Spleen (tissue), 11 donors: Measurements from ENCODE around the gene ABLIM2. TPM values are rescaled to one million over a fixed set of nuclear protein-coding genes. Genes with fewer than 3 reads are reported as not detected.

Experiments
- DNase-seq: peaks from one replicate; pipeline ENCODE4 v3.0.0-alpha.2; 2020
- H3K27ac ChIP-seq, 8 donors: fragments of 200-600 bp; sonication (generic) in 7 of 8; 1 replicate in 4 of 8; 2 replicates in 4 of 8; pipeline versions ENCODE4 v1.5.0 to v1.8.0; 2016 to 2021; ENCODE audit warnings: inconsistent platforms in 4 of 8, mild to moderate bottlenecking in 4 of 8, moderate library complexity in 1 of 8
- H3K27me3 ChIP-seq, 7 donors: fragments of 200-600 bp; sonication (generic) in 6 of 7; replicated peaks in 1 of 7; 1 replicate in 4 of 7; 2 replicates in 3 of 7; pipeline versions ENCODE4 v1.5.0 to v1.8.0; 2016 to 2021; ENCODE audit warnings: inconsistent platforms in 3 of 7, mild to moderate bottlenecking in 1 of 7
- H3K36me3 ChIP-seq, 6 donors: fragments of 200-600 bp; sonication (generic) in 5 of 6; 1 replicate in 4 of 6; 2 replicates in 2 of 6; pipeline versions ENCODE4 v1.5.0 to v1.8.0; 2016 to 2021; ENCODE audit warnings: inconsistent platforms in 2 of 6
- H3K4me1 ChIP-seq, 6 donors: fragments of 200-600 bp; sonication (generic) in 5 of 6; 1 replicate in 3 of 6; 2 replicates in 3 of 6; pipeline versions ENCODE4 v1.5.0 to v1.8.0; 2016 to 2021; ENCODE audit warnings: inconsistent platforms in 3 of 6
- H3K4me3 ChIP-seq, 8 donors: fragments of 200-600 bp; sonication (generic) in 7 of 8; 1 replicate in 4 of 8; 2 replicates in 4 of 8; pipeline versions ENCODE4 v1.5.0 to v1.8.0; 2016 to 2021; ENCODE audit warnings: inconsistent platforms in 4 of 8, mild to moderate bottlenecking in 4 of 8, moderate library complexity in 2 of 8
- H3K9me3 ChIP-seq, 8 donors: fragments of 200-600 bp; sonication (generic) in 7 of 8; 1 replicate in 4 of 8; 2 replicates in 4 of 8; pipeline versions ENCODE4 v1.5.0 to v1.8.0; 2016 to 2021; ENCODE audit warnings: inconsistent platforms in 4 of 8
- CTCF ChIP-seq, 11 experiments: fragments of 200-600 bp in 7 of 11; fragments of 450-650 bp in 4 of 11; sonication (generic) in 4 of 11; IDR thresholded peaks in 8 of 11; conservative IDR thresholded peaks in 3 of 11; 1 replicate in 7 of 11; 2 replicates in 4 of 11; pipeline versions ENCODE4 v1.4.0 to v1.8.0; 2016 to 2021; ENCODE audit warnings: antibody characterized with exemption in 11 of 11, inconsistent platforms in 4 of 11, mild to moderate bottlenecking in 1 of 11
- POLR2A ChIP-seq, 3 donors: fragments of 450-650 bp; IDR thresholded peaks; one replicate each; pipeline ENCODE4 v1.5.1; 2017; ENCODE audit warnings: antibody characterized with exemption in 3 of 3, mild to moderate bottlenecking in 1 of 3
- POLR2AphosphoS5 ChIP-seq, 3 donors: sonication (generic); formaldehyde crosslinking; IDR thresholded peaks; one replicate each; pipeline ENCODE4 v1.5.1; 2017; ENCODE audit warnings: antibody characterized with exemption in 3 of 3
- WGBS, 5 donors: extraction: QIAGEN DNeasy Blood & Tissue Kit in 3 of 5; methylation state at CpG; one replicate each; pipeline versions ENCODE4 v1.1.5 to v1.1.7; 2013 to 2018; 5-methylcytosine and 5-hydroxymethylcytosine counted together
- intact Hi-C: fragments of 100-400 bp; cut with DNase I; formaldehyde crosslinking; loops from one replicate; pipeline ENCODE4 v1.15.0; 2023; ENCODE audit warnings: low total_unique reads
- polyA plus RNA-seq, 3 donors: library from polyadenylated mRNA; stranded (reverse); fragments of 200-250 nt; gene quantifications; one replicate each; pipeline ENCODE4 v1.2.1, GENCODE V29; 2013
- total RNA-seq, 7 donors: library from RNA; depleted of rRNA in 3 of 7; stranded (reverse); fragments of >200 nt in 3 of 7; fragmentation: NEBNext Ultra II Directional in 4 of 7; extraction: Animal tissue kit (Norgen Biotek cat#: 25700) in 4 of 7; gene quantifications; one replicate each; pipeline versions ENCODE4 v1.1.0 to v1.2.1, GENCODE V29; 2016 to 2021
- donor health status: healthy with polysubstance abuse.
- donor health status: DM: no; HTN: no; CAD: no; lungs with moderate emphysema.
- donor health status: DM: no; HTN: no; CAD: no.
- donor health status: Bipolar disorder and iron deficiency.
- donor health status: healthy.
- donor health status: DM: no; HTN: no; CAD: no.
- donor health status: DM: yes; HTN: yes; CAD: no.

The ABLIM2 gene
- total and polyA plus RNA-seq, 10 donors: 11.8 to 127 (median 62.8) TPM

DNA sequence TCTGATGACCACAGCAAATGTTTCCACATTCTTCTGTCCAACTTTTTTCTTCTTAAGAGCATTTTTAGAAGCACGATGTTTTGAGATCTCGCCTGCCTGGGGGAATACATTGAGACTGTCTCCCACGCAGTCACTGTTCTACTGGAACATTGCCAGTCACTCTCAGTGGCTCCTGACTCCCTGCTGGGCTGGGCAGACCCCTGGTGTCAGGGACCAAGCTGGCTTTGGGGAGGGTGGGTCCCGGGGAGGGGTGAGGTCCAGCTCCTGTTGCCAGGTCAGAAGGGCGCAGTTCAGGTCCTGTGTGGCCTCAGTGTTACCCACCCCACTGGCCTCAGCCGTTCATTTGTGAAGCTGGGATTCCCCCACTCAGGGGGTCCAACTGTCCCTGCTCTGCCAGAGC lies 18.9 kb upstream of the ABLIM2 start:
- Histone ChIP-seq H3K27me3 (no peaks in the 10 kb centered on the region), H3K36me3 (no peaks in the 10 kb centered on the region), H3K4me3 (no peak overlapping the region), H3K9me3 (no peaks in the 10 kb centered on the region), H3K4me1 (peaks cover 0 to 58% (median 34%) of the 10 kb centered on the region in 6 donors), H3K27ac (peak overlapping the region in 2 of 8 donors; percentile 13 to 33)
- peak; percentile 72 for DNase-seq
- no peak for TF ChIP-seq CTCF (IDR thresholded peaks at IDR 0.05 in 8 of 11, conservative IDR thresholded peaks at IDR 0.05 in 3 of 11)
- no peak for TF ChIP-seq POLR2A (IDR thresholded peaks at IDR 0.05)
- no peak for TF ChIP-seq POLR2AphosphoS5 (IDR thresholded peaks at IDR 0.05)
- 68 to 79% (median 73%) methylated on average over 6 of the region's 6 CpGs for WGBS, 5 donors
- intact Hi-C loops: no loop called here

DNA sequence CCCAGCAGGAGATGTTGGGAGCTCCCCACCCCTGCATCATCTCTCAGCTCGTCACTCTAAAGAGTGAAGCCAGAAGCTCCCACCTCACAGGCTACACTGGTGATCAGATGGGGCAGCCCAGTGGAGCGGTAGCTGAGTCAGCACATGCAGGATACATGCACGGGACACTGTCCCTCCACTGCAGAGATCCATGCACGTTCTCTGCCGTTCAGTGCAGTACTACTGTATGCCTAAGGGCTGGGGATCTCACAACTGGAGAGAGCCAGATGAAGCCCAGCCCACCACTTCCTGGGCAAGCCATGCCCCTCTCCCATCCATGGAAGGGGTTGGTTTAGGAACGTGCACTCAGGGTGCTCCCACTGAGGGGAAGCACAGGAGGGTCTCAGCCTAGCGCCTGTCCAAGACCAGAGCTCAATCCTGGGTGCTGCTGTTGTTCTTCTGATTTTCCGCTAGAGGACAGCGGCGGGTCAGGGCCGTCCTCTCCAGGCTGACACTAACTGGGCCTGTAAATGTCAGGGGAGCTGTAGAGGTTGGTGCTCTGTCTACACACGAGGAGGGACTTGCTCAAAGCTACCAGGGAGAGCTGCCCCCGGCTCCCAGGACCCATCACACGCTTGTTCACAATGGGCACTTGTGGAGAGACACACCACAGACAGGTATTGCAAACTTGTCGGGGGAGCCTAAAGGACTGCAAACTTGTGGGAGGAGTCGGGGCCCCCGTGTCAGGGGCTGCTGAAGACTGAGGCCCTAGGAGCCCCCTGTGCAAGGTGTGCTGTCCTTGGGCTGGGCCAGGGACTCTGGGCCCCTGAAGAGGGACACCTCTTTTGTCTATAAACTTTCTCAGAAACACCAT lies 18.2 kb upstream of the ABLIM2 start:
- no peaks in the 10 kb centered on the region for H3K27me3 ChIP-seq
- 41 to 61% (median 42%) methylated on average over 8 to 17 of the region's 17 CpGs for WGBS, 5 donors
- H3K4me3 ChIP-seq: no peak overlapping the region
- H3K27ac ChIP-seq: no peak overlapping the region
- no peaks in the 10 kb centered on the region for H3K9me3 ChIP-seq
- no peaks in the 10 kb centered on the region for H3K36me3 ChIP-seq
- TF ChIP-seq POLR2AphosphoS5 (IDR thresholded peaks at IDR 0.05) (peak in 1 of 3 donors; percentile 66), CTCF (IDR thresholded peaks at IDR 0.05 in 8 of 11, conservative IDR thresholded peaks at IDR 0.05 in 3 of 11) (peak; percentile 58 to 85 (median 76)), POLR2A (IDR thresholded peaks at IDR 0.05) (no peak)
- peaks cover 0 to 58% (median 35%) of the 10 kb centered on the region in 6 donors for H3K4me1 ChIP-seq
- intact Hi-C loops: no loop called here
- DNase-seq: peak; percentile 84

DNA sequence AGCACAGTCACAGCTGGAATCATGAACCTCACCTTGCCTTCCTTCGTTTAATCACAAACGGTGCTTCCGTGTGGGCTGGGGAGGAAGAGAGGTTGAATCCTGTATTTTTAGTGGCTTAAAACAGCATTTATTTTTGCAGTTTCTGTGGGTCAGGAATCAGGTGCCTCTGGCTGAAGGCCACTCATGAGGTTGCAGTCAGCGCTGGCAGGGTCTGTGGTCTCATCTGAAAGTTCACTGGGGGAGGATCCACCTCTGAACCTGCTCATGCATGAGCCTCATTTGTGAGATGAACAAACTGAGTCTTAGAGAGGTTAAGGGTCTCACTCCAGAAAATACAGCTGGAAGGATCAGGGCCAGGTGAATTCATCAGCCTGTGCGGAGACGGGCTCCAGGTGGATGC lies 17.1 kb upstream of the ABLIM2 start:
- Histone ChIP-seq H3K36me3 (no peaks in the 10 kb centered on the region), H3K9me3 (no peaks in the 10 kb centered on the region), H3K27ac (no peak overlapping the region), H3K27me3 (no peaks in the 10 kb centered on the region), H3K4me3 (no peak overlapping the region), H3K4me1 (peaks cover 0 to 58% (median 41%) of the 10 kb centered on the region in 6 donors)
- TF ChIP-seq POLR2A (IDR thresholded peaks at IDR 0.05): no peak
- no peak for TF ChIP-seq POLR2AphosphoS5 (IDR thresholded peaks at IDR 0.05)
- TF ChIP-seq CTCF (IDR thresholded peaks at IDR 0.05 in 8 of 11, conservative IDR thresholded peaks at IDR 0.05 in 3 of 11): no peak
- 81 to 88% (median 85%) methylated on average over 5 to 6 of the region's 6 CpGs for WGBS, 5 donors
- intact Hi-C loops: no loop called here
- no peak for DNase-seq

GRCh38 chr4:8174970-8175369 lies 16.4 kb upstream of the ABLIM2 start:
- Histone ChIP-seq H3K9me3 (no peaks in the 10 kb centered on the region), H3K27ac (no peak overlapping the region), H3K27me3 (no peaks in the 10 kb centered on the region), H3K36me3 (no peaks in the 10 kb centered on the region), H3K4me3 (no peak overlapping the region), H3K4me1 (peaks cover 0 to 58% (median 41%) of the 10 kb centered on the region in 6 donors)
- no peak for TF ChIP-seq CTCF (IDR thresholded peaks at IDR 0.05 in 8 of 11, conservative IDR thresholded peaks at IDR 0.05 in 3 of 11)
- no peak for TF ChIP-seq POLR2A (IDR thresholded peaks at IDR 0.05)
- TF ChIP-seq POLR2AphosphoS5 (IDR thresholded peaks at IDR 0.05): no peak
- WGBS, 5 donors: 83 to 97% (median 86%) methylated on average over 3 of the region's 3 CpGs
- intact Hi-C loops: no loop called here
- no peak for DNase-seq
